Nephron progenitor cell (in vitro differentiated cells): ENCODE data around the gene BSG.
A peak's percentile ranks its signal among the peaks of the same experiment; 100 is the strongest.

ENCODE experiments used
- DNase-seq: peaks from one replicate; pipeline ENCODE4 v3.0.0; 2021
- H3K27ac Mint-ChIP-seq: 2 replicates; pipeline ENCODE4 v1.8.0; 2021; ENCODE audit warnings: mild to moderate bottlenecking, moderate library complexity, mixed read lengths
- H3K27me3 Mint-ChIP-seq: 2 replicates; pipeline ENCODE4 v1.8.0; 2021; ENCODE audit warnings: mild to moderate bottlenecking, low read depth, mixed read lengths; ENCODE audit not compliant: poor library complexity
- H3K36me3 Mint-ChIP-seq: 2 replicates; pipeline ENCODE4 v1.8.0; 2021; ENCODE audit warnings: low read depth, mixed read lengths
- H3K4me1 Mint-ChIP-seq: 2 replicates; pipeline ENCODE4 v1.8.0; 2021; ENCODE audit warnings: mixed read lengths
- H3K4me3 Mint-ChIP-seq: 2 replicates; pipeline ENCODE4 v1.8.0; 2021; ENCODE audit warnings: mild to moderate bottlenecking, moderate library complexity, mixed read lengths
- H3K9me3 Mint-ChIP-seq: 2 replicates; pipeline ENCODE4 v1.8.0; 2021; ENCODE audit warnings: mild to moderate bottlenecking, moderate library complexity, mixed read lengths
- CTCF ChIP-seq: fragments of 200-600 bp; sonication (generic); IDR thresholded peaks from 2 replicates; pipeline ENCODE4 v1.5.0; 2021; ENCODE audit warnings: antibody characterized with exemption

BSG gene

GRCh38 chr19:610071-610800 is 37.8 kb downstream of the BSG start:
- no peak overlapping the region for H3K27ac Mint-ChIP-seq
- peaks cover 25% of the 10 kb centered on the region for H3K36me3 Mint-ChIP-seq
- no peak for TF ChIP-seq CTCF
- no peak for DNase-seq
- no peaks in the 10 kb centered on the region for H3K27me3 Mint-ChIP-seq
- peaks cover 12% of the 10 kb centered on the region for H3K4me1 Mint-ChIP-seq
- H3K4me3 Mint-ChIP-seq, result no peak overlapping the region
- H3K9me3 Mint-ChIP-seq, result no peaks in the 10 kb centered on the region

GRCh38 chr19:610801-611480 is 38.5 kb downstream of the BSG start:
- Mint-ChIP-seq H3K4me3 (no peak overlapping the region), H3K4me1 (peaks cover 12% of the 10 kb centered on the region), H3K27me3 (no peaks in the 10 kb centered on the region), H3K36me3 (peaks cover 30% of the 10 kb centered on the region), H3K9me3 (no peaks in the 10 kb centered on the region), H3K27ac (peak overlapping the region; percentile 84)
- TF ChIP-seq CTCF, result no peak
- DNase-seq, result peak; percentile 54

GRCh38 chr19:611481-611868 is 39.1 kb downstream of the BSG start:
- H3K27ac Mint-ChIP-seq, result peak overlapping the region; percentile 83
- no peak for DNase-seq
- peaks cover 12% of the 10 kb centered on the region for H3K4me1 Mint-ChIP-seq

GRCh38 chr19:612941-613340 is 40.5 kb downstream of the BSG start:
- Mint-ChIP-seq H3K27ac (no peak overlapping the region), H3K9me3 (no peaks in the 10 kb centered on the region), H3K27me3 (no peaks in the 10 kb centered on the region), H3K4me1 (peaks cover 12% of the 10 kb centered on the region), H3K36me3 (peaks cover 38% of the 10 kb centered on the region), H3K4me3 (no peak overlapping the region)
- no peak for TF ChIP-seq CTCF
- no peak for DNase-seq

More at GRCh38 chr19:611481-611868, 39.1 kb downstream of the BSG start:
- no peak for TF ChIP-seq CTCF
- peaks cover 30% of the 10 kb centered on the region for H3K36me3 Mint-ChIP-seq
- H3K9me3 Mint-ChIP-seq, result no peaks in the 10 kb centered on the region
- H3K27me3 Mint-ChIP-seq, result no peaks in the 10 kb centered on the region
- no peak overlapping the region for H3K4me3 Mint-ChIP-seq

- Mint-ChIP-seq H3K4me1 (peaks cover 12% of the 10 kb centered on the region), H3K27me3 (no peaks in the 10 kb centered on the region), H3K9me3 (no peaks in the 10 kb centered on the region), H3K4me3 (no peak overlapping the region), H3K36me3 (peaks cover 42% of the 10 kb centered on the region), H3K27ac (no peak overlapping the region)
- TF ChIP-seq CTCF, result no peak
- no peak for DNase-seq
Observed at GRCh38 chr19:613732-614567, 41.6 kb downstream of the BSG start.
